H1 (cell line): ENCODE results near the gene WASF1. TPM values are rescaled to one million over a fixed set of nuclear protein-coding genes. Genes with fewer than 3 reads are reported as not detected.

Experiments used
- ASH2L ChIP-seq: fragments of 200-600, 300-600 bp; sonication (generic); IDR thresholded peaks from one replicate; pipeline ENCODE4 v1.7.1; 2017; ENCODE audit warnings: low read length
- BRCA1 ChIP-seq: IDR thresholded peaks from 2 replicates; pipeline ENCODE4 v1.6.1; 2012; ENCODE audit warnings: low read depth, low read length, improper control_type of control experiment
- CBX8 ChIP-seq: fragments of 300-800, 300-1000 bp; sonication (generic); IDR thresholded peaks from 2 replicates; pipeline ENCODE4 v1.7.1; 2016; ENCODE audit warnings: low read depth, low read length, borderline replicate concordance
- CEBPB ChIP-seq: IDR thresholded peaks from 2 replicates; pipeline ENCODE4 v1.6.1; 2012; ENCODE audit warnings: low read depth, low read length
- FOSL1 ChIP-seq: IDR thresholded peaks from 2 replicates; pipeline ENCODE4 v1.6.1; 2011; ENCODE audit warnings: mild to moderate bottlenecking, low read depth, low read length, moderate library complexity; ENCODE audit not compliant: insufficient read depth
- RFX5 ChIP-seq: IDR thresholded peaks from 2 replicates; pipeline ENCODE4 v1.6.1; 2011; ENCODE audit warnings: low read depth, low read length, improper control_type of control experiment, borderline replicate concordance
- SAP30 ChIP-seq: fragments of 300-600 bp; sonication (generic); IDR thresholded peaks from 2 replicates; pipeline ENCODE4 v1.7.1; 2012; ENCODE audit warnings: low read length, moderate library complexity, mild to moderate bottlenecking, inconsistent platforms; ENCODE audit not compliant: insufficient read depth, insufficient replicate concordance
- polyA plus RNA-seq, 7 experiments: library from polyadenylated mRNA; depleted of rRNA in 3 of 7; stranded (reverse) in 5 of 7; unstranded in 2 of 7; fragments of >200 nt in 5 of 7; fragments of 200-250 nt in 2 of 7; gene quantifications; 1 replicate in 5 of 7; 2 replicates in 1 of 7; 4 replicates in 1 of 7; pipeline versions ENCODE4 v1.2.1 to v1.2.3, GENCODE V29; 2011 to 2013; ENCODE audit warnings: missing spikeins in 2 of 7, mixed read lengths in 2 of 7
- total RNA-seq: library from RNA; stranded (reverse); fragmentation: NEBNext Ultra II Directional; extraction: Animal tissue kit (Norgen Biotek cat#: 25700); gene quantifications from 2 replicates; pipeline ENCODE4 v1.2.1, GENCODE V29; 2021
- TF ChIP-seq, protein P1 (sequence below): fragments of 300-600 bp; sonication (generic); IDR thresholded peaks from 2 replicates; pipeline ENCODE4 v1.7.1; 2012; ENCODE audit warnings: low read length, moderate library complexity, mild to moderate bottlenecking, inconsistent platforms; ENCODE audit not compliant: insufficient replicate concordance

Gene WASF1
- total and polyA plus RNA-seq, 2 of the 8 experiments (the other 6 are each of a cell fraction or from before 2014, with no cell fraction given) = 37.6 to 39.9 TPM

DNA sequence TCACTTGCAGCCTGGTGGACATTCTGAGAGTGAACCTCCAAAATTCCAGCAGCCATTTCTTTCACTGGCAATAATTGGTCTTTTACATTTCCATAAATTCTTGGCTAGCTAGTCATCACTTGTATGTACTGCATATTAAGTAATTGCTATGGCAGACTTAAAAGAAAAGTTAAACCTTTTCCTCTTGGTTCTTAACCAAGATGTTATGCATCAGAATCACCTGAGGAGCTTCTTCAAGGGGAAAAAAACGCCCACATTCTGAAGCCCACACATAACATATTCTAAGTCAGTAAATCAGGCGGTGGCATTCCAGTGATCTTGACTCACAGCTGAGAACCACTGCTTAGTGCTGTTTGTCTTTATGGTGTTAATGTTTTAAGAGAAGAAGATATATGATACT, 37.8 kb upstream of the WASF1 start (continued):
- TF ChIP-seq, protein P1, sequence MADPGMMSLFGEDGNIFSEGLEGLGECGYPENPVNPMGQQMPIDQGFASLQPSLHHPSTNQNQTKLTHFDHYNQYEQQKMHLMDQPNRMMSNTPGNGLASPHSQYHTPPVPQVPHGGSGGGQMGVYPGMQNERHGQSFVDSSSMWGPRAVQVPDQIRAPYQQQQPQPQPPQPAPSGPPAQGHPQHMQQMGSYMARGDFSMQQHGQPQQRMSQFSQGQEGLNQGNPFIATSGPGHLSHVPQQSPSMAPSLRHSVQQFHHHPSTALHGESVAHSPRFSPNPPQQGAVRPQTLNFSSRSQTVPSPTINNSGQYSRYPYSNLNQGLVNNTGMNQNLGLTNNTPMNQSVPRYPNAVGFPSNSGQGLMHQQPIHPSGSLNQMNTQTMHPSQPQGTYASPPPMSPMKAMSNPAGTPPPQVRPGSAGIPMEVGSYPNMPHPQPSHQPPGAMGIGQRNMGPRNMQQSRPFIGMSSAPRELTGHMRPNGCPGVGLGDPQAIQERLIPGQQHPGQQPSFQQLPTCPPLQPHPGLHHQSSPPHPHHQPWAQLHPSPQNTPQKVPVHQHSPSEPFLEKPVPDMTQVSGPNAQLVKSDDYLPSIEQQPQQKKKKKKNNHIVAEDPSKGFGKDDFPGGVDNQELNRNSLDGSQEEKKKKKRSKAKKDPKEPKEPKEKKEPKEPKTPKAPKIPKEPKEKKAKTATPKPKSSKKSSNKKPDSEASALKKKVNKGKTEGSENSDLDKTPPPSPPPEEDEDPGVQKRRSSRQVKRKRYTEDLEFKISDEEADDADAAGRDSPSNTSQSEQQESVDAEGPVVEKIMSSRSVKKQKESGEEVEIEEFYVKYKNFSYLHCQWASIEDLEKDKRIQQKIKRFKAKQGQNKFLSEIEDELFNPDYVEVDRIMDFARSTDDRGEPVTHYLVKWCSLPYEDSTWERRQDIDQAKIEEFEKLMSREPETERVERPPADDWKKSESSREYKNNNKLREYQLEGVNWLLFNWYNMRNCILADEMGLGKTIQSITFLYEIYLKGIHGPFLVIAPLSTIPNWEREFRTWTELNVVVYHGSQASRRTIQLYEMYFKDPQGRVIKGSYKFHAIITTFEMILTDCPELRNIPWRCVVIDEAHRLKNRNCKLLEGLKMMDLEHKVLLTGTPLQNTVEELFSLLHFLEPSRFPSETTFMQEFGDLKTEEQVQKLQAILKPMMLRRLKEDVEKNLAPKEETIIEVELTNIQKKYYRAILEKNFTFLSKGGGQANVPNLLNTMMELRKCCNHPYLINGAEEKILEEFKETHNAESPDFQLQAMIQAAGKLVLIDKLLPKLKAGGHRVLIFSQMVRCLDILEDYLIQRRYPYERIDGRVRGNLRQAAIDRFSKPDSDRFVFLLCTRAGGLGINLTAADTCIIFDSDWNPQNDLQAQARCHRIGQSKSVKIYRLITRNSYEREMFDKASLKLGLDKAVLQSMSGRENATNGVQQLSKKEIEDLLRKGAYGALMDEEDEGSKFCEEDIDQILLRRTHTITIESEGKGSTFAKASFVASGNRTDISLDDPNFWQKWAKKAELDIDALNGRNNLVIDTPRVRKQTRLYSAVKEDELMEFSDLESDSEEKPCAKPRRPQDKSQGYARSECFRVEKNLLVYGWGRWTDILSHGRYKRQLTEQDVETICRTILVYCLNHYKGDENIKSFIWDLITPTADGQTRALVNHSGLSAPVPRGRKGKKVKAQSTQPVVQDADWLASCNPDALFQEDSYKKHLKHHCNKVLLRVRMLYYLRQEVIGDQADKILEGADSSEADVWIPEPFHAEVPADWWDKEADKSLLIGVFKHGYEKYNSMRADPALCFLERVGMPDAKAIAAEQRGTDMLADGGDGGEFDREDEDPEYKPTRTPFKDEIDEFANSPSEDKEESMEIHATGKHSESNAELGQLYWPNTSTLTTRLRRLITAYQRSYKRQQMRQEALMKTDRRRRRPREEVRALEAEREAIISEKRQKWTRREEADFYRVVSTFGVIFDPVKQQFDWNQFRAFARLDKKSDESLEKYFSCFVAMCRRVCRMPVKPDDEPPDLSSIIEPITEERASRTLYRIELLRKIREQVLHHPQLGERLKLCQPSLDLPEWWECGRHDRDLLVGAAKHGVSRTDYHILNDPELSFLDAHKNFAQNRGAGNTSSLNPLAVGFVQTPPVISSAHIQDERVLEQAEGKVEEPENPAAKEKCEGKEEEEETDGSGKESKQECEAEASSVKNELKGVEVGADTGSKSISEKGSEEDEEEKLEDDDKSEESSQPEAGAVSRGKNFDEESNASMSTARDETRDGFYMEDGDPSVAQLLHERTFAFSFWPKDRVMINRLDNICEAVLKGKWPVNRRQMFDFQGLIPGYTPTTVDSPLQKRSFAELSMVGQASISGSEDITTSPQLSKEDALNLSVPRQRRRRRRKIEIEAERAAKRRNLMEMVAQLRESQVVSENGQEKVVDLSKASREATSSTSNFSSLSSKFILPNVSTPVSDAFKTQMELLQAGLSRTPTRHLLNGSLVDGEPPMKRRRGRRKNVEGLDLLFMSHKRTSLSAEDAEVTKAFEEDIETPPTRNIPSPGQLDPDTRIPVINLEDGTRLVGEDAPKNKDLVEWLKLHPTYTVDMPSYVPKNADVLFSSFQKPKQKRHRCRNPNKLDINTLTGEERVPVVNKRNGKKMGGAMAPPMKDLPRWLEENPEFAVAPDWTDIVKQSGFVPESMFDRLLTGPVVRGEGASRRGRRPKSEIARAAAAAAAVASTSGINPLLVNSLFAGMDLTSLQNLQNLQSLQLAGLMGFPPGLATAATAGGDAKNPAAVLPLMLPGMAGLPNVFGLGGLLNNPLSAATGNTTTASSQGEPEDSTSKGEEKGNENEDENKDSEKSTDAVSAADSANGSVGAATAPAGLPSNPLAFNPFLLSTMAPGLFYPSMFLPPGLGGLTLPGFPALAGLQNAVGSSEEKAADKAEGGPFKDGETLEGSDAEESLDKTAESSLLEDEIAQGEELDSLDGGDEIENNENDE = no peak
- TF ChIP-seq FOSL1 (no peak), CBX8 (no peak), RFX5 (no peak), ASH2L (no peak), CEBPB (no peak), BRCA1 (no peak), SAP30 (no peak)
